IPS-NIHi11 (cell line): Measurements from ENCODE around the gene SRRT.
A peak's percentile ranks its signal among the peaks of the same experiment; 100 is the strongest.

ENCODE experiments used
- DNase-seq: peaks from one replicate; pipeline ENCODE4 v3.0.0; 2012; ENCODE audit warnings: mixed read lengths, low spot score

The SRRT gene

DNA sequence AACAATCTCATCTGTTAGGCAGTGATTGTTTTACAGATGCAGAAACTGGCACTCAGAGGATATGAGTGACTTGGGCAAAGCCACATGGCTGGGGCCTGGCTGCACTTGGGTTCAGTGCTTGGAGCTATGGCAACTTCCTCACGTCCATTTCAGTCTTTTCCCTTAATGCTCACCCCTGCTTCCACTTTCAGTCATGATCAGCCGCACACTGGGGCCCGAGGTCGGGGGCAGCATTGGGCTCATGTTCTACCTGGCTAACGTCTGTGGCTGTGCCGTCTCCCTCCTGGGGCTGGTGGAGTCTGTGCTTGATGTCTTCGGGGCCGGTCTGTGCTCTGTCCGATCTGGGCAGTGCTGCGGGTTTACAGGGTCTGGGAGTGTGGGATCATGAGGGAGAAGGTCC is 19.4 kb upstream of the SRRT start:
- no peak for DNase-seq

DNA sequence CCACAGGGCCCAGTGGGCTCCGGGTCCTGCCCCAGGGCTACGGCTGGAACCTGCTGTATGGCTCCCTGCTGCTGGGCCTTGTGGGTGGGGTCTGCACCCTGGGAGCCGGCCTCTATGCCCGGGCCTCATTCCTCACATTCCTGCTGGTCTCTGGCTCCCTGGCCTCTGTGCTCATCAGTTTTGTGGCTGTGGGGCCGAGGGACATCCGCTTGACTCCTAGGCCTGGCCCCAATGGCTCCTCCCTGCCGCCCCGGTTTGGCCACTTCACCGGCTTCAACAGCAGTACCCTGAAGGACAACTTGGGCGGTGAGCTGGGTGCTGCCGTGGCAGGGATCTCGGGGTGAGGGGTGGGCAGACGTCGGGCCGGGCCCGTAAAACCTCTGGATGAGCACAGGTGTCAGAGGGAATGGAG is 18.0 kb upstream of the SRRT start:
- no peak for DNase-seq

DNA sequence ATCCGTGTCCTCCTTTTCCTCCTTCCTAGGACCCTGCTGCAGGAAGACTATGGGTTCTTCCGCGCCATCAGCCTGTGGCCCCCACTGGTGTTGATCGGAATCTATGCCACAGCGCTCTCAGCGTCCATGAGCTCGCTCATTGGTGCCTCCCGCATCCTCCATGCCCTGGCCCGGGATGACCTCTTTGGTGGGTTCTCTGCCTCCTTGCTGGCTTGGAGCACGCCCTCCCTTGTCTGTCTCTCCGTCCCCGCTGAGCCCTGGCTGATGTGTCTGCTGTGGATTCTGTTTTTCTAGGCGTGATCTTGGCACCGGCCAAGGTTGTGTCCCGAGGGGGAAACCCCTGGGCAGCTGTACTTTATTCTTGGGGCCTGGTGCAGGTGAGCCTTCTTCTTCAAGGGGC is 15.0 kb upstream of the SRRT start:
- DNase-seq: no peak

DNA sequence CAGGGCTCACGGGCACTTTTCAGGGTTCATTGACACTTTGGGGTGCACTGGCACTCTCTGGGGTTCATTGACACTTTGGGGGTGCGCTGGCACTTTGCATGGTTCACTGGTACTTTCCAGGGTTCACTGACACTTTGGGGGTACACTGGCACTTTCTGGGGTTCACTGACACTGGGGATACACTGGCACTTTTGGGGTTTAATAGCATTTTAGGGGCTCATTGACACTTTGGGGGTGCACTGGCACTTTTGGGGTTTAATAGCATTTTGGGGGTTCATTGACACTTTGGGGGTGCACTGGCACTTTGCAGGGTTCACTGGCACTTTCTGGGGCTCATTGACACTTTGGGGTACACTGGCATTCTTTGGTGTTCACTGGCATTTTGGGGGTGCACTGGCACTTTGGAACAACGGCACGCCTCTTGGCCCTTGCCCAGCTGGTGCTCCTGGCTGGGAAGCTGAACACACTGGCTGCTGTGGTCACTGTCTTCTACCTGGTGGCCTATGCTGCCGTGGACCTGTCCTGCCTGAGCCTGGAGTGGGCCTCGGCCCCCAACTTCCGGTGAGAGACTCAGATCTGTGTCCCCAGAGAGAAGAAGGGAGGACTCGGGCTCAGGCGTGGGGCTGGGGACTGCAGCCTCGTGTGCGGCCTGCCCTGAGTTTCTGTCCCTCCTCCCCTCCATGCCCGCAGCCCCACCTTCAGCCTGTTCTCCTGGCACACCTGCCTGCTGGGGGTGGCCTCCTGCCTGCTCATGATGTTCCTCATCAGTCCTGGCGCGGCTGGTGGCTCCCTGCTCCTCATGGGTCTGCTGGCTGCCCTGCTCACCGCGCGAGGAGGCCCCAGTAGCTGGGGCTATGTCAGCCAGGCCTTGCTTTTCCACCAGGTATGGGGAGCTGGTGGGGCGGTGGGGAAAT is 13.9 kb upstream of the SRRT start:
- DNase-seq: no peak

DNA sequence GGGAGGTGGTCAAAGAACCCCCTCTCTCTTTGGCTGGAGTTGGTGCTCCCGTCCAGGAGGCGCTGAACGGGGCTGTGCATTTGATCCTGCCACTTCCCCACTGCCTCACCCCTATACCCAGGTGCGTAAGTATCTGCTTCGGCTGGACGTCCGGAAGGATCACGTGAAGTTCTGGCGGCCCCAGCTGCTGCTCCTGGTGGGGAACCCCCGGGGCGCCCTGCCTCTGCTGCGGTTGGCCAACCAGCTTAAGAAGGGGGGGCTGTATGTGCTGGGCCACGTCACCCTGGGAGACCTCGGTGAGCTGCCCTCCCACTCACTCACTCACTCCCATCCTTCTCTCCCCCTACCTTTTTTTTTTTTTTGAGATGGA is 13.3 kb upstream of the SRRT start:
- DNase-seq: no peak

DNA sequence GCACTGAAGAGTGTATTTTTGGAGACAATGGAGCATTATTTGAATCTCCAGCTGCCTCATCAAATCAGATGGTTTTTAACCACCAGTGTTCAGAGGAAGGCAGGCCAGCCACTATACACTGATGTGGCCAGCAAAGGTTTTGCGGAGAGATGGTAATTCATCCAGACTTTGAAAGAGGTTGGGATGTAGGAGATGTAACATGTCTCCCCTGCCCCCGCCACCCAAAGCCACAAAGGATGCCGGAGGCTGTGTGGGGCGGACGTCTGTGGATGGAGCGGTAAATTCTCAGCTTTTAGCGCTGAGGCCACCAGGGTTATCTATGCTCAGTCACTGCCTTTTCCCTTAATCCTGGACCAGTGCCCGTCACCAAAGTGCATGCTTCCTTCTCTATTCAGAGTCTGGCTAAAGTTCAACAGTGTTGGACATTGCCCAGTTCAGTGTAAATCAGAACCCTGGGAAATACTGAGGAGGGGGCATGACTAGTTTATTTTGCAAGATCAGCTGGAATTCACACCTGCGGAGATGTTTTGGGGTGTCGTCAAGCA is 11.4 kb upstream of the SRRT start:
- no peak for DNase-seq

DNA sequence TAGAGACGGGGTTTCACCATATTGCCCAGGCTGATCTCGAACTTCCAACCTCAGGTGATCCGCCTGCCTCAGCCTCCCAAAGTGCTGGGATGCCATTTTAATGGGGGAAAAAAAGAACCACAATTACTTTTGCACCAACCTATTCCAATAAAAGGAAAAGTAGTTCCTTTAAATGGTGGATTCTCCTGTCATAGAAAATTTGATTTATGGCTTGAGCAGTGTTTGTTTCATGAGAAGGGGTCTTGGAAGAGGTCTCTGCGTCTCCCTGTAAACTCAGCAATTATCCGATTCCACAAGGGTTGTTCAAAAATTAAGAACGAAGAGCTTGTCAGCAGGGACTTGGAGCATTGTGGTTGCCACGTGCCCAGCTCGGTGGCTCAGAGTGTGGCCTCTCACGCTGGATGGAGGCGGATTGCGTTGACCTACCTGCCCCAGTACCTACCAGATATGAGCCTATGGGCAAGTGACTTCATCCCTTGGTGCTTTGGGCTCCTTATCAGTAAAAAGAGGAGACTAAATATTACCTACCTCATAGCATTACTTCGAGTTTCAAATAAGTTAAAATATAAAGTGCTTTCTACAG is 10.5 kb upstream of the SRRT start:
- no peak for DNase-seq

DNA sequence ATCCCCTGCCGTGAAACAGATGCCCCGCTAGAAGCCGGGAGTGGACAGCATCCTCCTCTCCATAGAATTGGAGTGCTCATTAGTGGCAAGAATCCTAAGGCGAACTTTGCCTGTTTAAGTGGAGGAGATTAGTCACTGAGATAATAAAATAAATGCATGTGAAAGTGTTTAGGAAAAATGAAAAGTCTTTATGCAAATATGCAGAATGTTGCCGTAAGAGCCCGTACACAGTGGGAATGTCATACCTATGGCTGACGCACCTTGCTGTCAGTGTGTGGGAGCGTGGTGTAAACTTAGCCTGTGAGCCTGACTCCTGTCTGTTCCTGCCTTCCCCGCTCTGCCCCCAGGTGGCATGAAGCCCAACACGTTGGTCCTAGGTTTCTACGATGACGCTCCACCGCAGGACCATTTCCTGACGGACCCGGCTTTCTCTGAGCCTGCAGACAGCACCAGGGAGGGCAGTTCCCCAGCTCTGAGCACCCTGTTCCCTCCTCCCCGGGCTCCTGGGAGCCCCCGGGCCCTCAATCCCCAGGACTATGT is 9.5 kb upstream of the SRRT start:
- no peak for DNase-seq

DNA sequence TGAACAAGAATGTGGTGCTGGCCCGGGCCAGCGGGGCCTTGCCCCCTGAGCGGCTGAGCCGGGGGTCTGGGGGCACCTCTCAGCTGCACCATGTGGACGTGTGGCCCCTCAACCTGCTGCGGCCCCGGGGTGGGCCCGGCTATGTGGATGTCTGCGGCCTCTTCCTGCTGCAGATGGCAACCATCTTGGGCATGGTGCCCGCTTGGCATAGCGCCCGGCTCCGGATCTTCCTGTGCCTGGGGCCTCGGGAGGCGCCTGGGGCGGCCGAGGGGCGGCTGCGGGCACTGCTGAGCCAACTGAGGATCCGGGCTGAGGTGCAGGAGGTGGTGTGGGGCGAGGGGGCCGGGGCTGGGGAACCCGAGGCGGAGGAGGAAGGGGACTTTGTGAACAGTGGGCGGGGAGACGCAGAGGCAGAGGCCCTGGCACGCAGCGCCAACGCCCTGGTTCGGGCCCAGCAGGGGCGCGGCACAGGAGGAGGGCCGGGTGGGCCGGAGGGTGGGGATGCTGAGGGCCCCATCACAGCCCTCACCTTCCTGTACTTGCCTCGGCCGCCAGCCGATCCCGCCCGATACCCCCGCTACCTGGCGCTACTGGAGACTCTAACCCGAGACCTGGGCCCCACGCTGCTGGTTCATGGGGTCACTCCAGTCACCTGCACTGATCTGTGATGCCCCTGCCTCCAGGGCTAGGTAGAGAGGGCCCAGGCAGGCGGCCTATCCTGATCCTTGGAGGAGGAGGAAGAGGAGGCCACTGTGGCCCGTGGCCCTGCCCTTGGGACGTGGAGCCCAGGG is 8.8 kb upstream of the SRRT start:
- no peak for DNase-seq

DNA sequence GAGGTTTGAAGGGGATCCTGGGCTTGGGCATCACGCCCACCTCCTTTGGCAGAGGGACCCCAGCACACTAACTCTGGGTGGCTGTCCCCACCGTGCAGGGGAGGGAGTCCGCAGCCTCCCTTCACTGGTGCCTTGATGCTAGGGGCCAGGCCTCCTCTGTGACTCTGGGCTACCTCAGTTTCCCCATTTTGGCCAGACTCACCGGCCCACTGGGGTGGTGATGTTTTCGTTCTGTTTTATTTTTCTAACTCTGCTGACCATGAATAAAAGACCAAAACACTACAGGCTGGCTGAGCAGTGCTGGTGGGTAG is 8.2 kb upstream of the SRRT start:
- DNase-seq: no peak

DNA sequence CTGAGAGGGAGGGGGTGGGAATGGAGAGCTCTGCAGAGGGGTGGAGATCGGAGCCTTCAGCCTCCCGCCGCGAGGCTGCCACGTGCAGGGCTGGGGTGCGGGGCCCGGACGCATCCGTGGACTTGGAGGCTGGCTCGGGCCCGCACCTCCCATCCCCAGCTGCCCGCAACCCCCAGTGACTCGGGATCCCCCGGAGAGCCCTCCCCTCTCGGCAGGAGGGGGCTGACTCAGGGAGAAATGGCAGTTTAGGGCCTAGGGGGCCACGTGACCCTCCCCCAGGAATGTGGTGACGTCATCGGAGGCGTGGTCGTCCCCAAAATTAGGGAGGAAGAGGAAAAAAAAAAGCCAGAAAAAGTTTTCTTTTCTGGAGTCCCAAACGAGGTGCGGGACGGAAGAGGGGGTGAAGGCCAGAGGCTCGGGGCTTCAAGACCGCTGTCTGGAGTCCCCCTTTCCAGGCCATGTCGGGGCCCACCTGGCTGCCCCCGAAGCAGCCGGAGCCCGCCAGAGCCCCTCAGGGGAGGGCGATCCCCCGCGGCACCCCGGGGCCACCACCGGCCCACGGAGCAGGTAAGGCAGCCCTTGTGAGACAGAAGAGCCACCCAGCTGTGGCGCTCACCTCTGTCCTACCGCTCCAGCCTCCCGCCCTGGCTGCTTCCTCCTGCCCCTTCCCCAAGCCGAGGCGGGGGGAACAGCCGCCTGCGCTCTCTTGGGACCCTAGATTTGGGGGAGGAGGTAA is 7.7 kb upstream of the SRRT start, which contains the start of gene TRIP6:
TSS of gene TRIP6 (plus strand) at position 348 of the 736 bp plus-strand sequence. CDS start at position 459, 111 bp downstream.
- DNase-seq: peak; percentile 94

DNA sequence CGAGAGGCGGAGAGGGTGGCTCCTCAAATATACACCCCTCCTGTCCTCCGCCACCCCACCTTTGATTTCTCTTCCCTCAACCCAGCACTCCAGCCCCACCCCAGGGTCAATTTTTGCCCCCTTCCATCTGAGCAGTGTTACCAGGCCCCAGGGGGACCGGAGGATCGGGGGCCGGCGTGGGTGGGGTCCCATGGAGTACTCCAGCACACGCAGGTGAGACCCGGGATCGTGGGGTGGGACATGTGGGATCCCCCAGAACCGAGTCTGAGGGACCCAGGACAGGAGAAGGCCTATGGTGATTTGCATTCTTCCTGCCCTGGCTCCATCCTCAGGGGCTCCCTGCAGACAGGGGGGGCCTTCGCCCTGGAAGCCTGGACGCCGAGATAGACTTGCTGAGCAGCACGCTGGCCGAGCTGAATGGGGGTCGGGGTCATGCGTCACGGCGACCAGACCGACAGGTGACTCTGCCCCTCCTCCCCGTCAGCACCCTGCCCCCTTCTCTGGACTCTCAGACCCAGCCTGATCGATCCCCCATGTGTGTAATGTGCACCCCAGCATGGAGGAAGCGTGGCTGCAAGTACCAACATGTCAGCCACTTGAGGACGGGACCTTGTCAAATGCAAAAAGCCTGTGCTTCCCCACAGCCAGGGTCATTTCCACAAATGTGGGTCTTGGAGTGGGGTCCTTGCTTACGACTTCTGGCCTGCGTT is 7.0 kb upstream of the SRRT start:
- DNase-seq: no peak

DNA sequence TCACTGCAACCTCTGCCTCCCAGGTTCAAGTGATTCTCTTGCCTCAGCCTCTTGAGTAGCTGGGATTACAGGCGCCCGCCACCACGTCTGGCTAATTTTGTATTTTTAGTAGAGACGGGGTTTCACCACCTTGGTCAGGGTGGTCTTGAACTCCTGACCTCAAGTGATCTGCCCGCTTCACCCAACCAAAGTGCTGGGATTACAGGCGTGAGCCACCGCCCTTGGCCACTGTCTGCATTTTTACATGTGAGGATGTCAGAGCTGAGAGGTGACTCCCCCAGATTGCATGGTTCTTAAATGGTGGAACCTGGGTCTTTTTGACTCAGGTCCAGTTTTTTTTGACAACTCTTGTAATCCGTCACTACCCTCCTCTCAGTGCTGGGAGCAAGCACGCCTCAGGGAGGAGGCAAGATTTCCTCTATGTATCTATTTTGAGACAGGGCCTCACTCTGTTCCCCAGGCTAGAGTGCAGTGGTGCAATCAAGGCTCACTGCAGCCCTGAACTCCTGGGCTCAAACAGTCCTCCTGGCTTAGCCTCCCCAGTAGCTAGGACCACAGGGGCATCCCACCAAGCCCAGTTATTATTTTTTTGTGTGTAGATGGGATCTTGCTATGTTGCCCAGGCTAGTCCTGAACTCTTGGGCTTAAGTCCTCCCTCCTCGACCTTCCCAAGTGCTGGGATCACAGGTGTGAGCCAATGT is 1.2 kb upstream of the SRRT start:
- no peak for DNase-seq

DNA sequence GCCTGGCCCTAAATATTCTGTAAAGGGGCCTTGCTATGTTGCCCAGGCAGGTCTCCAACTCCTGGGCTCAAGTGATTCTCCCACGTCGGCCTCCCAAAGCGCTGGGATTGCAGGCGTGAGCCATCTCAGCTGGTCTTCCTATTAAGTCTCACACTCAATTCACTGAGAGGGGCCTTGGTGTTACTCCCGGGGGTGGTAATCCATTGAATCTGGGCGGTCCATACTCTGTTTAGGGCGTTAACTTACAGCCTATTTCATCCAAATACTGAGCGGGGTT is 665 bp upstream of the SRRT start:
- DNase-seq: no peak

DNA sequence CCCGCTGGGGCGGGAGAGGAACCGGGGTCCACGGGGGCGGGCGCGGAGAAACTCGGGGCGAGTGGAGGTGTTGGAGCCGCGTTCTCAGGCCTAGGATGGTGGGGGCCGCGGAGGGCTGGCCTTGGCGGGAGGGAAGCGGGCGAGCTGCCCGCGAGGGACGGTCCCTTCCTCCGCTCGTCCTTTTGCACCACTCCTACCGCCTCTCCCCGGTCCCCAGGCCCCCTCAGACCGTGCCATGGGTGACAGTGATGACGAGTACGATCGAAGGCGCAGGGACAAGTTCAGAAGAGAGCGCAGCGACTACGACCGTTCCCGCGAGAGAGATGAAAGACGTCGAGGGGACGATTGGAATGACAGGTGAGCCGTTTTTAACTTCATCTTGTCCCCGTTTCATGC is 451 bp downstream of the SRRT start:
- DNase-seq: no peak

DNA sequence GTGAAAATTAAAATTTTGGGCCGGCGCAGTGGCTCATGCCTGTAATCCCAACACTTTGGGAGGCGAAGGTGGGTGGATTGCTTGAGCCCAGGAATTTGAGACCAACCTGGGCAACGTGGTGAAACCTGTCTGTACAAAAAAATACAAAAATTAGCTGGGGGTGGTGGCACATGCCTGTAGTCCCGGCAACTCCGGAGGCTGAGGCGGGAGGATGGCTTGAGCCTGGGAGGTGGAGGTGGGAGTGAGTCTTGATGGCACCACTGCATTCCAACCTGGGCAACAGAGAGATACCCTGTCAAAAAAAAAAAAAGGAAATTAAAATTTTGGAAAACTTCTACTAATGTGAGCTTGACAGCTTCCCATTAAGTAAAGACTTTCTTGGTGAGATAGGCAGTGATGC is 3.1 kb downstream of the SRRT start:
- no peak for DNase-seq

DNA sequence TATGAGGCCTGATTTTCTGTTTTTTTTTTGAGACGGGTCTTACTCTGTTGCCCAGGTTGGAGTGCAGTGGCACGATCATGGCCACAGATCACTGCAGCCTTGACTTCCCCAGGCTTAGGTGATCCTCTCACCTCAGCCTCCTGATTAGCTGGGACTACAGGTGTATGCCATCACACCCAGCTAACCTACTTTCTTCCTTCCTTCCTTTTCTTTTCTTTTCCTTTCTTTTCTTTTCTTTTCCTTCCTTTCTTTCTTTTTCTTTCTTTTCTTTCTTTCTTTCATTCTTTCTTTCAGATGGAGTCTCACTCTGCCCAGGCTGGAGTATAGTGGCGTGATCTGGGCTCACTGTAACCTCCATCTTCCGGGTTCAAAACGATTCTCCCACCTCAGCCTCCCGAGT is 3.8 kb downstream of the SRRT start:
- no peak for DNase-seq

DNA sequence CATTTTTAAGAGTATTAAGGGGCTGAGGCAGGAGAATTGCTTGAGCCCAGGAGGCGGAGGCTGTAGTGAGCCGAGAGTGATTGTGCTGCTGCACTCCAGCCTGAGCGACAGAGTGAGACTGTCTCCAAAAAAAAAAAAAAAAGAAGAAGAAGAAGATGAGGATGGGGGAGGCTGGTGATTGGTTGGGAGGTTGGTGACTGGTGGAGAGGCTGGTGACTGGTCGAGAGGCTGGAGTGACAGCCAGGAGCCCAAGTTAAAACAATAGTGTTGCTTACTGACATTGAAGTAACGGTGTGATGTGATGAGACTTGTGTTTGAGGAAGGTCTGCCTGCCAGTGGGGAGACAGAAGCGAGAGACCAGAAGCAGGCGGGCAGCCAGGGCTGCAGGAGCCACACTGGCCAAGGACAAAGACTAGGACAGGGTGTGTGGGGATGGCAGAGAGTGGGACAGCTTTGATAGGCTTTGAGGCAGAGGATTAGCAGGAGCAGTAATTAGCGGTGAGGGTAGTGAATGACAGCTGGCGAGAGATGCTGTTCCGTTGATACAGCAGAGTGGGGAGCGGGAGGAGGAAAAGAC is 4.9 kb downstream of the SRRT start:
- no peak for DNase-seq

DNA sequence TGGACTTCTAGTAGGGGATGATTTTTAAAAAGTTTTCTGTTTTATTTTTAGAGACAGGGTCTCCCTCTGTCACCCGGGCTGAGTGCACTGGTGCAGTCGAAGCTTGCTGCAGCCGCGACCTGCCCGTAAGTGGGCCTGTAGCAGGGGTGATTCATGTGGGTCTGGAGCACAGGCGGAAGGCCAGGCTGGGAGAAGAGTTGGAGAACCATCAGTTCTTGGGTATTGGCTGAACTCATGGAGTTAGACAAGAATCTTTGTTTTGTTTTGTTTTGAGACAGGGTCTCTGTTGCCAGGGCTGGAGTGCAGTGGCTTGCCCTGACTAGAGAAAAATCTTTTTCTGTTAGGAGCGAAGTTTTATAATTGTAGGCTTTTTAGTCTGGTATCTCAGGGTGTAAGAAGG is 5.7 kb downstream of the SRRT start:
- no peak for DNase-seq

DNA sequence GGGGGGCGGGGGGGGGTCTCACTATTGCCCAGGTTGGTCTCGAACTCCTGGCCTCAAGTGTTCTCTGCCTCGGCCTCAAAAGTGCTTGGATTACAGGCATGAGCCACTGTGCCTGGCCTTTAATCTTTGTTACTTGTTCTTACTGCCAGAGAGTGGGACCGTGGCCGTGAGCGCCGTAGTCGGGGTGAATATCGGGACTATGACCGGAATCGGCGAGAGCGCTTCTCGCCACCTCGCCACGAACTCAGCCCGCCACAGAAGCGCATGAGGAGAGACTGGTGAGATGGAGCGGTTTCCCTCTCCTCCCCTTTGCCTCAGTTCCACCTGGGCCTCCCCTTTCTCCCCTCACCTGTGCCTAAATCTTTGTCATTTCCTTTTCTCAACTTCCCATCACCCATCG is 6.2 kb downstream of the SRRT start:
- DNase-seq: no peak

DNA sequence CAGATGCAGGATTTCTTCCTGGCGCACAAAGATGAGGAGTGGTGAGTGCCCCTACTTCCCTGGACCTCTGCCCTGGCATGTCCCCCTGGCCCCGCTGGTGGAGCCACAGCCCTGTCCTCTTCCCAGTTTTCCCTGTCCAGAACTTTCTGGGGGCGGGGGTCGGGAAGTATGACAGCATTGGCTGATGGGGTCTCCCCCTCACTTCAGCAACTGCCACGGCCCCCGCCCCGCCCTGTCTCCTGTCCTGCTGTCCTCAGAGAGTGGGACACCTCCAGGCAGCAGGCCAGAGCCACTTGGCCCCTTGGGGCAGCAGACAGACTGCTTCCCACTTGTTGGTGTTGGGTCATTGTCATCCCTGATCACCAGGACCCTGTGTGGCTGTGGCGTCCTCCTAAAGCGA is 7.3 kb downstream of the SRRT start:
- no peak for DNase-seq
